GM21381 (cell line): ENCODE measurements around the gene ORC2.
"Not testable (repeated sequence)": the region's sequence is repeated elsewhere in the genome, so short reads cannot be mapped to it uniquely, and the experiment has no call there.

Experiments
- ATAC-seq: cut with Tn5 transposase; IDR thresholded peaks from one replicate; pipeline ENCODE4 v1.9.1; 2021; ENCODE audit warnings: mild to moderate bottlenecking, moderate library complexity; ENCODE audit not compliant: unreplicated experiment

The ORC2 gene

DNA sequence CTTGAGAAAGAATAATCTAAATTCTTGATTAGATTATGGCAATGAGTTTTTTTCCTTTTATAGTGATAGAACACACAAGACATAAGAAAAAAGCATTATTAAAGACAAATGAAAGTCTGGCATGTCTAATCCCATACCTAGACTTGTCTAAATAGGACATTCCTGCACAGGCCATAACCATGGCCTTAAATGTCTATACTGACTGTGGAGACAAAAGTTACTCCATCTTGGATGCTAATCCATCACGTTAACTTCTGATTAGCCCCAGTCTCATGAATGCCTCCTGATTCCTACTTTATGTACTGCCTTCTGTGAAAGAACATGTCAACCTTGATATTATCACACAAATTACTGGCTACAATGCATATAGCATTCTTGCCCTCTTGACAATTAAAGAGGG lies 23.6 kb downstream of the ORC2 start:
- no peak for ATAC-seq

GRCh38 chr2:200930947-200931626 lies 32.4 kb downstream of the ORC2 start:
- no peak for ATAC-seq

DNA sequence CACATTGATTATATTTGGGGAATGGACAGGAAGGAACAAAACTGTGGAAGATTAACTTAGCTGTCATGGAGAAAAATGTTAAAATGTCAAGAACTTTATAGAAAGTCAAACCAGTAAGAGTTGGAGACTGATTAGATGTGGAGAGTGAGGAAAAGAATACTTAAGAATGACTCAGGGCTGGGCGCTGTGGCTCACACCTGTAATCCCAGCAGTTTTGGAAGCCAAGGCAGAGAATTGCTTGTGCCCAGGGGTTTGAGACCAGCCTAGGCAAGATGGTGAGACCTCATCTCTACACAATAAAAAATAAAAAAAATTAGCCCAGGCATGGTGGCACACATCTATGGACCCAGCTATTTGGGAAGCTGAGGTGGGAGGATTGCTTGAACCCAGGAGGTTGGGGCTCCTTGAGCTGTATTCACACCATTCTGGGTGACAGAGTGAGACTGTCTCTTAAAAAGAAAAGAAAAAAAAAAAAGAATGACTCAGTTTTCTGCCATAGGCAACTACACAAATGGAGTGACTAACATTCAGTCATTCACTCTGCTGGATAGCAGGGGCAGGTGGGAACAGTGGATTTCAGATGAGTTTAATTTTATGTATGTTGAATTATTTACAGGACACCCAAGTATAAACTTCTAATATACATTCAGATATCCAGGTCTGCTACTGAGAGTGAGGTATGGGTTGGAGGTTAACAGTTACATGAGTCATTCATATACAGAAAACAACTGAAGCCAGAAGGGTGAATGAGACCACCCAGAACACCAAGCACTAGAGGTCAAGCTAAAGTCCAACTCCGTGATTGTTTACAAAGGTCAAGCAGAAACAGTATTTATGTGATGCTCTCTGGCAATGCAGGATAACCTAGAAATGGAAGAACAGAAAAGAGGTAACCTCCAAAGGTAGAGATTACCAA lies 33.9 kb downstream of the ORC2 start:
- ATAC-seq, result no peak

DNA sequence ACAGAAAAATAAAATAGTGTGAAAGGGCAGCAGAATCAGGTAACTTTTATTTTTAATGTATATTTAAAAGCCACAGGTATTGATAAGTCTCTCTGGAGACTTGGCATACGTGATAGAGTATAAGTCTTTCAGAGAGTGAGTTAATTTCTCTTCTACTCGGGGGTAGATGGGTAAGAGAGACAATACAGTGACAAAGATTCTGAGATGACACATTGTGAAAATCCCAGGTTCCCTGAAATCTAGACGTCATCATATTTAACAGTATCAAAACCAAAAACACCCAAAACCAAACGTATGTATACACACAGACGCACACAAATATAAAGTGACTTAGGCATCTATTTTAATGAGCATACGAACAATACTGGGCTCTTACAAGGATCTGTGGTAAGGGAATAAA lies 41.0 kb downstream of the ORC2 start:
- no peak for ATAC-seq

- no peak for ATAC-seq
These were observed 49.8 kb downstream of the ORC2 start for GRCh38 chr2:200913654-200914053.

GRCh38 chr2:200909958-200910357 lies 53.5 kb downstream of the ORC2 start:
- ATAC-seq, result no peak

DNA sequence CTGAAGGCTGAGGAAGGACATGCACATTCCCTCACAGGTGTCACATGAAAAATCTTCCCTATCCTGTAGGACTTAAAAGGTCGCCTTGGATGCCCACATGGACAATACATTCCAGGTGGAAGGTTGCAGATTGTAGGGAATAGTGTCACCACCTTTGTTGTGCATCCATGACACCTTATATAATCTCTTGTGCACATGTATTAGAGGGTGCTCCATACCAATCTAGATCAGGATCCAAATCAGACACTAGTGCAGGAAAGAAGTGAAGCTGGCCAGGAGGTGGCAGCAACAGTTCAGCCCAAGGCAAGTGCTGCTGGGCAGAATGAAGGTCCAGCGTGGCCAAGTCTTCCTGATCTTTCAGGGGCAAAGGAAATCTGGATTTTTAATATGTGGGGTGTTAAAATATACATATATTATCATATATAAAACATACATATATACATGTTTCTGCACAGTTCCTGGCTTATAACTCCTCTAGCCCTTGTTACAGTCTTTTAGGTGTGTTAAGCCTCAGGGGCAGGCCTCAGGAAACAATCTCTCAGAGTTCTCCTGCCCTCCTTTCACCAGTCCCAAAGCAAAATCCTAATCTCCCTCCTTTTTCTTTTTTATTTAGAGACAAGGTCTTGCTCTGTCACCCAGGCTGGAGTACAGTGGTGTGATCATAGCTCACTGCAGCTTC lies 57.7 kb downstream of the ORC2 start:
- no peak for ATAC-seq

GRCh38 chr2:200901459-200902072 lies 61.9 kb downstream of the ORC2 start:
- peak; percentile 95 for ATAC-seq

DNA sequence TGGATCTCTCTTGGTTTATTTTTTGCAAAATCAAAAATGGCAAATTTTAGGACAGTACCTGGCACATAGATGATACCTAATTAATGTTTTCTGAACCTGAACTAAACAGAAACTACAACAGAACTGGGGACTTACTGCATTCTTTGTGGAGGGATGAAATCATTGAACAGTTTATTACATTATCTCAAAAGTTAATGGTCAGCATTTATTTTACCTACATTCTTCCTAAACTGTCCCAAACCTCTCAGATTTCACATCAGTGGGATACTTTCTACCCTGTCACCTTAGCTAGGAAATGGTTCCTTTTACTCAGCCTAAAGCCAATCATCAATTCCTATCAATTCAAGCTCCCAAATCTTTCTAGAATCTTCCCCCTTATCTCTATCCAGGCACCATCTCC lies 64.0 kb downstream of the ORC2 start:
- ATAC-seq, result no peak

GRCh38 chr2:200888704-200889625 lies 74.5 kb downstream of the ORC2 start, which contains the start of the genes NIF3L1 and PPIL3:
TSS of gene NIF3L1 (plus strand) at chr2:200889371. CDS start at chr2:200891944, 2,573 bp downstream.
TSS of gene PPIL3 (minus strand) at chr2:200889077. CDS start at chr2:200887615, 1,462 bp downstream.
- peak; percentile 88 for ATAC-seq

GRCh38 chr2:200881715-200882249 lies 81.7 kb downstream of the ORC2 start:
- not testable (repeated sequence) for ATAC-seq

GRCh38 chr2:200878289-200878880 lies 85.1 kb downstream of the ORC2 start:
- ATAC-seq, result no peak

DNA sequence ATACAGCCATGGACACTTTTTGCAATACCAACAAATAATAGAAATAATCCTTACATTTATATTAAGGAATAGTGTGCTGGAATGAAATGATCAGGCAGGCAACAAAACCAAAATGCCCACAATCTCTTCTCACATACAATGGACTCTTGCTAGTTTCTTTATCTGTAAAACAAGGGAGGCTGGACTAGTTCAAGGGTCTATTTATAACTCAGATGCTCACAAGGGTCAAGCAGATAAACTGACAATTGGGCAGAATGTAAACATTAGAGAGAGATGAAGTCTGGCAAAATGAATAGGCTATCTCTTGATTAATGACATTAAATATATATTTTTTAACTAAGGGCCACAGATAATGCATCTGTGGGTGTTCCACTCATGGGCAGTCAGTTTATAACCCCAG lies 86.0 kb downstream of the ORC2 start:
- no peak for ATAC-seq

DNA sequence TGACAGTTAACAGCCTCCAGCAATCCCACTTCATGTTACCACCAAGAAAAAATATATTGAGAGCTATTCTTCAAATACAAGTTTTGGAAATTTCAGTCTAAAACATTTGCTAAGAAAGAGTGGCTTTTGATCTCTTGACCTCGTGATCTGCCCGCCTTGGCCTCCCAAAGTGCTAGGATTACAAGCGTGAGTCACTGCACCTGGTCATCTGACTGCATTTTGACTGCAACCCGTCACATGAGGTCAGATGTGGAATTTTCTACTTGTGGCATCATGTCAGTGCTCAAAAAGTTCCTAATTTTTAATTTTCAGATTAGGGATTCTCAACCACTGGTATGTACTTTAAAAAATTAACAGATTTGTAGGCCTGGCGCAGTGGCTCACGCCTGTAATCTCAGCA lies 89.9 kb downstream of the ORC2 start:
- ATAC-seq, result no peak

- ATAC-seq, result no peak
These were observed 92.3 kb downstream of the ORC2 start for GRCh38 chr2:200871151-200871550.

GRCh38 chr2:200869014-200869413 lies 94.4 kb downstream of the ORC2 start:
- no peak for ATAC-seq

DNA sequence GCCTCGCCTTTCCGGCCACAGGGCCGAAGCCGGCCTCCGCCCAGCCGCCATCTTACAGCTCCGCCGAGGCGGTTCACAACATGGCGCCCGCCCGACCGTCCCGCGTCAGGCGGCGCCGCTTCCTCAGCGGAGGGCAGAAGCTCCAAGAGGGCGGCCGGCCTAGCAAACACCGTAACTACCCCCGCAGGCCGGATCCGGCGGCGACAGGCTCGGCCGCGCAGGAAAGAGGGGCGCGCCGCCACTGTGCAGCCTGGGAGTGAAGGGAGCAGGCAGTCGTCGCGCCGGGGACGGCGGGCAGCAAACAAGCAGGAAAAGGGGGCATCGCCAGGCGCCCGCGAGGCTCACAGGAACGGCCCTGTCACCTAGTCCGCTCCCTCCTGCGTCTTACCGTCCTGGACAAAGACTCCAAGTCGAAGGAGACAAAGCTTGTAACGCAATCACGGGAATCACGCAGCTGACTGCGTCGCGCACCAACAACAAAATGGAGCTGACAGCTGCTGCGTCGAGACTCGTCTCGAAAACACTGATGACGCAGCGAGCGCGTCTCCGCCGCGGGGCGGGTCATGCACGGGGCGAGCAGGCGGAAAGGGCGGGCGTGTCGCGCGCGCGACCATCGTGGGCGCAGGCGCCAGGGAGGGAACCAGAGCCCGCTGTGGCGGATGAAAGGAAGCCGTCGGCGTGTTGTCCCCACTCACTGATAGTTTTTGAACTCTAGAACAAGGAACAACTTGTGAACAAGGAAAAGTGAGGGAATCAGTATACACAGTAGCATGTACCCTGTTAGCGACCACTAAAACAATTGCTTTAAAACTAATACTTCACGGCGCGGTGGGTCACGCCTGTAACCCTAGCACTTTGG lies 99.1 kb downstream of the ORC2 start, which contains the start of gene CLK1:
Gene CLK1 (minus strand): TSS at position 483 of the 859 bp plus-strand sequence. CDS start 2,796 bp downstream, outside the sequence.
- peak; percentile 87 for ATAC-seq

GRCh38 chr2:200863782-200864175 lies 99.7 kb downstream of the ORC2 start:
- ATAC-seq, result peak; percentile 7
